Left lung (tissue), 10 donors: ENCODE data around the gene DET1. TPM values are rescaled to one million over a fixed set of nuclear protein-coding genes. Genes with fewer than 3 reads are reported as not detected.
"Not testable (repeated sequence)": the region's sequence is repeated elsewhere in the genome, so short reads cannot be mapped to it uniquely, and the experiment has no call there.

ENCODE experiments used
- ATAC-seq: fragments of 200-7000 bp; cut with Tn5 transposase; one replicate; pipeline ENCODE4 v1.9.1; 2020; ENCODE audit warnings: moderate library complexity
- DNase-seq, 4 donors: peaks; one replicate each; pipeline ENCODE4 v3.0.0-alpha.2; 2013 to 2020
- H3K27ac ChIP-seq, 2 donors: fragments of 200-600 bp; sonication (generic) in 1 of 2; one replicate each; pipeline versions ENCODE4 v1.5.0 to v1.8.0; 2020 to 2021
- H3K27me3 ChIP-seq, 2 donors: fragments of 200-600 bp; sonication (generic) in 1 of 2; one replicate each; pipeline versions ENCODE4 v1.5.0 to v1.8.0; 2020 to 2021
- H3K36me3 ChIP-seq, 2 donors: fragments of 200-600 bp; sonication (generic) in 1 of 2; one replicate each; pipeline versions ENCODE4 v1.5.0 to v1.8.0; 2020 to 2021
- H3K4me1 ChIP-seq, 2 donors: fragments of 200-600 bp; one replicate each; pipeline ENCODE4 v1.8.0; 2021
- H3K4me3 ChIP-seq, 2 donors: fragments of 200-600 bp; sonication (generic) in 1 of 2; one replicate each; pipeline versions ENCODE4 v1.5.0 to v1.8.0; 2020 to 2021; ENCODE audit warnings: mild to moderate bottlenecking in 1 of 2
- H3K9me3 ChIP-seq, 2 donors: fragments of 200-600 bp; sonication (generic) in 1 of 2; one replicate each; pipeline versions ENCODE4 v1.5.0 to v1.8.0; 2020 to 2021
- CTCF ChIP-seq, 2 donors: fragments of 200-600 bp; sonication (generic) in 1 of 2; IDR thresholded peaks; one replicate each; pipeline versions ENCODE4 v1.5.0 to v1.8.0; 2021; ENCODE audit warnings: antibody characterized with exemption in 2 of 2
- intact Hi-C, 2 donors: fragments of 100-400 bp; cut with DNase I; formaldehyde crosslinking; loops; one replicate each; pipeline versions ENCODE4 v1.11.2 to v1.14.2; 2022
- polyA plus RNA-seq, 6 donors: library from polyadenylated mRNA; unstranded; fragments of 120-200 nt; gene quantifications; one replicate each; pipeline ENCODE4 v1.2.1, GENCODE V29; 2013; ENCODE audit not compliant: insufficient read length in 6 of 6
- total RNA-seq, 2 donors: library from RNA; stranded (reverse); fragmentation: NEBNext Ultra II Directional; extraction: Animal tissue kit (Norgen Biotek cat#: 25700); gene quantifications; one replicate each; pipeline ENCODE4 v1.2.1, GENCODE V29; 2021
- donor health status: DM: no; HTN: yes; CAD: no.
- donor health status: DM: no; HTN: no; CAD: no.

The DET1 gene
- total and polyA plus RNA-seq, 8 donors = 4.0 to 17.7 (median 15.7) TPM

GRCh38 chr15:88479169-88479568, 67.3 kb downstream of the DET1 start:
- ATAC-seq (no peak), DNase-seq (no peak)
- H3K4me1 ChIP-seq = no peaks in the 10 kb centered on the region
- no peak for TF ChIP-seq CTCF (IDR thresholded peaks at IDR 0.05)
- intact Hi-C loops = no loop called here
- no peaks in the 10 kb centered on the region for H3K9me3 ChIP-seq
- H3K36me3 ChIP-seq = peaks cover 0 to 53% of the 10 kb centered on the region in 2 donors
- H3K4me3 ChIP-seq = no peak overlapping the region
- H3K27me3 ChIP-seq = no peaks in the 10 kb centered on the region
- H3K27ac ChIP-seq = no peak overlapping the region

- Histone ChIP-seq H3K27me3 (no peaks in the 10 kb centered on the region), H3K4me3 (no peak overlapping the region), H3K9me3 (no peaks in the 10 kb centered on the region), H3K27ac (no peak overlapping the region), H3K36me3 (peaks cover 0 to 66% of the 10 kb centered on the region in 2 donors), H3K4me1 (no peaks in the 10 kb centered on the region)
- no peak for TF ChIP-seq CTCF (IDR thresholded peaks at IDR 0.05)
- ATAC-seq (no peak), DNase-seq (no peak)
- intact Hi-C loops = no loop called here
Measured at GRCh38 chr15:88477904-88478303, 68.6 kb downstream of the DET1 start.

- H3K4me3 ChIP-seq = no peak overlapping the region
- ATAC-seq (no peak), DNase-seq (no peak)
- intact Hi-C loops = no loop called here
- H3K36me3 ChIP-seq = peaks cover 0 to 74% of the 10 kb centered on the region in 2 donors
- no peak overlapping the region for H3K27ac ChIP-seq
- H3K27me3 ChIP-seq = no peaks in the 10 kb centered on the region
- H3K4me1 ChIP-seq = no peaks in the 10 kb centered on the region
- TF ChIP-seq CTCF (IDR thresholded peaks at IDR 0.05) = no peak
- H3K9me3 ChIP-seq = no peaks in the 10 kb centered on the region
Measured at GRCh38 chr15:88477126-88477525, 69.4 kb downstream of the DET1 start.

GRCh38 chr15:88476635-88477060, 69.8 kb downstream of the DET1 start:
- Histone ChIP-seq H3K36me3 (peaks cover 0 to 74% of the 10 kb centered on the region in 2 donors), H3K9me3 (no peaks in the 10 kb centered on the region), H3K27ac (no peak overlapping the region), H3K4me3 (no peak overlapping the region), H3K4me1 (no peaks in the 10 kb centered on the region), H3K27me3 (no peaks in the 10 kb centered on the region)
- intact Hi-C loops = no loop called here
- no peak for TF ChIP-seq CTCF (IDR thresholded peaks at IDR 0.05)
- ATAC-seq (no peak), DNase-seq (peak in 1 of 4 donors; percentile 39)

GRCh38 chr15:88473661-88474293, 72.7 kb downstream of the DET1 start:
- H3K27me3 ChIP-seq, DNase-seq, H3K4me1 ChIP-seq, H3K27ac ChIP-seq, H3K4me3 ChIP-seq, H3K9me3 ChIP-seq, ATAC-seq, intact Hi-C loops: not testable (repeated sequence)
- H3K36me3 ChIP-seq = peaks cover 0 to 72% of the 10 kb centered on the region in 2 donors

GRCh38 chr15:88472225-88472624, 74.3 kb downstream of the DET1 start:
- no peak for DNase-seq
- intact Hi-C loops = no loop called here
- TF ChIP-seq CTCF (IDR thresholded peaks at IDR 0.05) = no peak
- ATAC-seq = no peak
- no peak overlapping the region for H3K27ac ChIP-seq
- H3K4me1 ChIP-seq = peaks cover 0 to 15% of the 10 kb centered on the region in 2 donors
- H3K4me3 ChIP-seq = no peak overlapping the region
- peaks cover 0 to 56% of the 10 kb centered on the region in 2 donors for H3K36me3 ChIP-seq
- H3K27me3 ChIP-seq = no peaks in the 10 kb centered on the region
- H3K9me3 ChIP-seq = no peaks in the 10 kb centered on the region
